ENCODE data around the gene METTL21C.

Gene METTL21C

DNA sequence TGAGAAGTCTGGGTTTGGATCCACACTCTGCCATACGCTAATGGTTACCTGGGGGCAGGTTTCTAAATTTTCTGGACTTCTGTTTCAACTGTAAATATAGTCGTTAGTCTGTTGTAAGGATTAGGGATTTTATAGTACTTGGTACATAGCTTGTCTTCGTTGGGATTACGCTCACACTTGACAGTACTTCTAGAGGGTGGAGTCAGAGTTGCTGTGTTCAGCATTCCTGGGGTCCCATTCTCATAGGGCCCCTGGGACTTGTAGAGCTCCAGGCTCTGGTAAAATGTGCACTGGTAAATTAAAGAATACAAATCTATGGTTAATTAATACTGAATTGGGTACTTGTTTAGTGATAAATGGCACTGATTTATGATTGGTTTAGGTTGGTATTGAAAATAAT lies 52.8 kb downstream of the METTL21C start:
- no peak overlapping the region for H3K4me3 ChIP-seq (ENCODE audit: low read depth, low read length)
- TF ChIP-seq, protein P1, sequence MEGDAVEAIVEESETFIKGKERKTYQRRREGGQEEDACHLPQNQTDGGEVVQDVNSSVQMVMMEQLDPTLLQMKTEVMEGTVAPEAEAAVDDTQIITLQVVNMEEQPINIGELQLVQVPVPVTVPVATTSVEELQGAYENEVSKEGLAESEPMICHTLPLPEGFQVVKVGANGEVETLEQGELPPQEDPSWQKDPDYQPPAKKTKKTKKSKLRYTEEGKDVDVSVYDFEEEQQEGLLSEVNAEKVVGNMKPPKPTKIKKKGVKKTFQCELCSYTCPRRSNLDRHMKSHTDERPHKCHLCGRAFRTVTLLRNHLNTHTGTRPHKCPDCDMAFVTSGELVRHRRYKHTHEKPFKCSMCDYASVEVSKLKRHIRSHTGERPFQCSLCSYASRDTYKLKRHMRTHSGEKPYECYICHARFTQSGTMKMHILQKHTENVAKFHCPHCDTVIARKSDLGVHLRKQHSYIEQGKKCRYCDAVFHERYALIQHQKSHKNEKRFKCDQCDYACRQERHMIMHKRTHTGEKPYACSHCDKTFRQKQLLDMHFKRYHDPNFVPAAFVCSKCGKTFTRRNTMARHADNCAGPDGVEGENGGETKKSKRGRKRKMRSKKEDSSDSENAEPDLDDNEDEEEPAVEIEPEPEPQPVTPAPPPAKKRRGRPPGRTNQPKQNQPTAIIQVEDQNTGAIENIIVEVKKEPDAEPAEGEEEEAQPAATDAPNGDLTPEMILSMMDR (IDR thresholded peaks at IDR 0.05; ENCODE audit: borderline replicate concordance, insufficient read depth, low read depth, low read length): no peak

DNA sequence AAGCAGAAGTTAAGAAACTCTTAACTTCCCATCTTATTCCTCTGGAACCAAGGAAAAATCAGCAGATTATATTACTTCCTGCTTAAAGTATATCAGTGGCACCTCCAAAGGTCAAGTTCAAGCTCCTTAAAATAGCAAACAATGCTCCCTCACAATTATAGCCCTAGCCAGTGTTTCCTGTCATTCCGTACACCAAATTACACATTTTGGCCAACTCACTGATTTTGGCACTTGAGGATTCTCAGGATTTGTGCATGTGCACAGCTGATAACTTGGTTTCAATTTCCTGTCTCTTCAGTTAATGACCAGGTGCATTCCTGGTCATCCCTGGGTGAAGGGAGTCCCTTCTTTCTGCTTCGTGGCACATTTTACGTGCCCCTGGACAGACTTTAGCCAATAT lies 56.1 kb downstream of the METTL21C start:
- TF ChIP-seq, protein P1 (IDR thresholded peaks at IDR 0.05; ENCODE audit: borderline replicate concordance, insufficient read depth, low read depth, low read length): no peak
- H3K4me3 ChIP-seq (ENCODE audit: low read depth, low read length): no peak overlapping the region
